Esophagus muscularis mucosa (tissue), 4 donors: ENCODE measurements around the gene LRRC75A. TPM values are rescaled to one million over a fixed set of nuclear protein-coding genes. Genes with fewer than 3 reads are reported as not detected.
"Not testable (repeated sequence)": the region's sequence is repeated elsewhere in the genome, so short reads cannot be mapped to it uniquely, and the experiment has no call there.

Experiments used
- DNase-seq: peaks from one replicate; pipeline ENCODE4 v3.0.0-alpha.2; 2017; ENCODE audit errors: extremely low spot score
- H3K27ac ChIP-seq, 4 donors: fragments of 200-600 bp; sonication (generic); replicated peaks in 1 of 4; 1 replicate in 3 of 4; 2 replicates in 1 of 4; pipeline ENCODE4 v1.5.1; 2016 to 2019; ENCODE audit warnings: mild to moderate bottlenecking in 1 of 4
- H3K27me3 ChIP-seq, 4 donors: fragments of 200-600 bp; sonication (generic); one replicate each; pipeline versions ENCODE4 v1.5.1 to v1.6.0; 2016 to 2019
- H3K36me3 ChIP-seq, 4 donors: fragments of 200-600 bp; sonication (generic); one replicate each; pipeline ENCODE4 v1.5.1; 2016 to 2019
- H3K4me1 ChIP-seq, 4 donors: fragments of 200-600 bp; sonication (generic); one replicate each; pipeline ENCODE4 v1.5.1; 2016 to 2019
- H3K4me3 ChIP-seq, 4 donors: fragments of 200-600 bp; sonication (generic); 1 replicate in 2 of 4; 2 replicates in 2 of 4; pipeline ENCODE4 v1.5.1; 2016 to 2019; ENCODE audit warnings: mild to moderate bottlenecking in 4 of 4, moderate library complexity in 1 of 4
- H3K9me3 ChIP-seq, 4 donors: fragments of 200-600 bp; sonication (generic); 1 replicate in 3 of 4; 2 replicates in 1 of 4; pipeline ENCODE4 v1.5.1; 2016 to 2019
- EP300 ChIP-seq: sonication (generic); formaldehyde crosslinking; IDR thresholded peaks from one replicate; pipeline ENCODE4 v1.6.1; 2017; ENCODE audit warnings: antibody characterized with exemption
- POLR2A ChIP-seq: fragments of 450-650 bp; IDR thresholded peaks from one replicate; pipeline ENCODE4 v1.6.1; 2017; ENCODE audit warnings: antibody characterized with exemption, moderate library complexity, mild to moderate bottlenecking, low read depth
- POLR2AphosphoS5 ChIP-seq, 2 donors: sonication (generic); formaldehyde crosslinking; IDR thresholded peaks; one replicate each; pipeline ENCODE4 v1.6.1; 2017; ENCODE audit warnings: antibody characterized with exemption in 2 of 2
- WGBS: methylation state at CpG from one replicate; pipeline ENCODE4 v1.1.5; 2018; 5-methylcytosine and 5-hydroxymethylcytosine counted together
- intact Hi-C: fragments of 100-400 bp; cut with DNase I; formaldehyde crosslinking; loops from one replicate; pipeline ENCODE4 v1.15.1; 2023
- total RNA-seq, 4 donors: library from RNA; depleted of rRNA; stranded (reverse); fragments of >200 nt; gene quantifications; one replicate each; pipeline versions ENCODE4 v1.1.0 to v1.2.1, GENCODE V29; 2016
- TF ChIP-seq, protein P1 (sequence below), 3 experiments: fragments of 200-600 bp in 2 of 3; fragments of 450-650 bp in 1 of 3; sonication (generic) in 2 of 3; IDR thresholded peaks; one replicate each; pipeline ENCODE4 v1.5.1; 2017 to 2019; ENCODE audit warnings: antibody characterized with exemption in 3 of 3, mild to moderate bottlenecking in 2 of 3, moderate library complexity in 1 of 3

LRRC75A gene
- total RNA-seq, 4 donors from 2014 or later, result 0.83 to 3.5 (median 2.0) TPM

DNA sequence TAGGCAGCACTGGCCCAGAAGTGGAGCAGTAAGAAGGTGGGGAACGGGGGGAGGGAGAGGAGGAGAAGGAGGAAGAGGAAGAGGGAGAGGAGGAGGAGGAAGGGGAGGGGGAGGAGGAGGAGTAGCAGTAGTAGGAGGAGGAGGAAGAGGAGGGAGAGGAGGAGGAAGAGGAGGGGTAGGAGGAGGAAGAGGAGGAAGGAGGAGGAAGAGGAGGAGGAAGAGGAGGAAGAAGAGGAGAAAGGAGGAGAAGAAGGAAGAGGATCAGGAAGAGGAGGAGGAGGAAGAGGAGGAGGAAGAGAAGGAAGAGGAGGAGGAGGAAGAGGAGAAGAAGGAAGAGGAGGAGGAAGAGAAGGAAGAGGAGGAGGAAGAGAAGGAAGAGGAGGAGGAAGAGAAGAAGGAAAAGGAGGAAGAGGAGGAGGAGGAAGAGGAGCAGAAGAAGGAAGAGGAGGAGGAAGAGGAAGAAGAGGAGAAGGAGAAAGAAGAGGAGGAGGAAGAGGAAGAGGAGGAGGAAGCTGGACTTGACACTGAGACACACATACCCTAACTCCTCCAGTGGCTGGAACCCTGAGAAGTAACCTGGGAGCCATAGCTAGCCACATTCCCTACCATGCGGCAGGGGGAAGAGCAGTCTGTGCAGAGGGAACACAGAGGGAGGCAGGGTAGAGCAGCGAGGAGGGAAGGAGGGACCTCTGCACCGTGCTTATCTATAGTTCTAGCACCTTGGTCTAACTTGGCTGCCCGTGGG is 35.8 kb downstream of the LRRC75A start:
- H3K4me3 ChIP-seq, result no peak overlapping the region
- no peaks in the 10 kb centered on the region for H3K9me3 ChIP-seq
- intact Hi-C loops, result no loop called here
- H3K4me1 ChIP-seq, result peaks cover 4 to 10% (median 8%) of the 10 kb centered on the region in 4 donors
- TF ChIP-seq, protein P1, sequence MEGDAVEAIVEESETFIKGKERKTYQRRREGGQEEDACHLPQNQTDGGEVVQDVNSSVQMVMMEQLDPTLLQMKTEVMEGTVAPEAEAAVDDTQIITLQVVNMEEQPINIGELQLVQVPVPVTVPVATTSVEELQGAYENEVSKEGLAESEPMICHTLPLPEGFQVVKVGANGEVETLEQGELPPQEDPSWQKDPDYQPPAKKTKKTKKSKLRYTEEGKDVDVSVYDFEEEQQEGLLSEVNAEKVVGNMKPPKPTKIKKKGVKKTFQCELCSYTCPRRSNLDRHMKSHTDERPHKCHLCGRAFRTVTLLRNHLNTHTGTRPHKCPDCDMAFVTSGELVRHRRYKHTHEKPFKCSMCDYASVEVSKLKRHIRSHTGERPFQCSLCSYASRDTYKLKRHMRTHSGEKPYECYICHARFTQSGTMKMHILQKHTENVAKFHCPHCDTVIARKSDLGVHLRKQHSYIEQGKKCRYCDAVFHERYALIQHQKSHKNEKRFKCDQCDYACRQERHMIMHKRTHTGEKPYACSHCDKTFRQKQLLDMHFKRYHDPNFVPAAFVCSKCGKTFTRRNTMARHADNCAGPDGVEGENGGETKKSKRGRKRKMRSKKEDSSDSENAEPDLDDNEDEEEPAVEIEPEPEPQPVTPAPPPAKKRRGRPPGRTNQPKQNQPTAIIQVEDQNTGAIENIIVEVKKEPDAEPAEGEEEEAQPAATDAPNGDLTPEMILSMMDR (IDR thresholded peaks at IDR 0.05), result no peak
- TF ChIP-seq EP300, result no peak
- TF ChIP-seq POLR2A, result no peak
- TF ChIP-seq POLR2AphosphoS5 (IDR thresholded peaks at IDR 0.05), result no peak
- 88% methylated on average over 5 of the region's 5 CpGs for WGBS
- H3K36me3 ChIP-seq, result peaks cover 0 to 5% (median 4%) of the 10 kb centered on the region in 4 donors
- no peaks in the 10 kb centered on the region for H3K27me3 ChIP-seq
- H3K27ac ChIP-seq, result no peak overlapping the region
- DNase-seq, result no peak

DNA sequence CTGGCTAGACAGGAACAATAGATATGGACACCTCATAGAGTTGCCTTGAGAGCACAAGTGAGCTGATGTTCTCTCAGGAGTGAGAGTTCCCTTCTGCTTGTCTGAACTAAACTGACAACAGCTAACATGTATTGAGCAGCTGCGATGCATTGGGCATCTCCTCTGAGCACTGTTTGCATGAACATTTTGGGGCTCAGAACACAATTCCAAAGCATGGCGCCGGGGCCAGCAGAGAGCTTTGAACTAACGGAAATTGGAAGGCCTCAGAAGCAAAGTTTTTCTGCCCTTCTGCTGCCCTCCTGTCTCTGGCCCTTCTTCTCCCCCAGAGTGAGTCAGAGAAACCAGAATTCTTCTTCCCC is 38.5 kb downstream of the LRRC75A start:
- no peak for TF ChIP-seq EP300
- no peak for TF ChIP-seq POLR2A
- TF ChIP-seq POLR2AphosphoS5 (IDR thresholded peaks at IDR 0.05), result no peak
- intact Hi-C loops, result no loop called here
- Histone ChIP-seq H3K9me3 (no peaks in the 10 kb centered on the region), H3K27ac (no peak overlapping the region), H3K27me3 (no peaks in the 10 kb centered on the region), H3K4me1 (peaks cover 0 to 10% (median 7%) of the 10 kb centered on the region in 4 donors), H3K4me3 (no peak overlapping the region), H3K36me3 (peaks cover 5 to 16% (median 10%) of the 10 kb centered on the region in 4 donors)
- 80% methylated on average over 4 of the region's 4 CpGs for WGBS
- no peak for DNase-seq

DNA sequence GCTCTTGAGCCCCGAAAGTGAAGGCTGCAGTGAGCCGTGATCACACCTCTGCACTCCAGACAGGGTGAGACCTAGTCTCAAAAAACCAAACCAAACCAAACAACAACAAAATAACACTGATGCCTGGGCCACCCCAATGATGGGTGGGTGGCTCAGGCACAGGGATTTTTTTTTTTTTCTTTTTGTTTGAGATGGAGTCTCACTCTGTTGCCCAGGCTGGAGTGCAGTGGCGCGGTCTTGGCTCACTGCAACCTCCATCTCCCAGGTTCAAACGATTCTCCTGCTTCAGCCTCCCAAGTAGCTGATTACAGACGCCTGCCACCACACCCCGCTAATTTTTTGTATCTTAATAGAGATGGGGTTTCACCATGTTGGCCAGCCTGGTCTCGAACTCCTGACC is 39.7 kb downstream of the LRRC75A start:
- WGBS, result 79% methylated on average over 8 of the region's 8 CpGs

DNA sequence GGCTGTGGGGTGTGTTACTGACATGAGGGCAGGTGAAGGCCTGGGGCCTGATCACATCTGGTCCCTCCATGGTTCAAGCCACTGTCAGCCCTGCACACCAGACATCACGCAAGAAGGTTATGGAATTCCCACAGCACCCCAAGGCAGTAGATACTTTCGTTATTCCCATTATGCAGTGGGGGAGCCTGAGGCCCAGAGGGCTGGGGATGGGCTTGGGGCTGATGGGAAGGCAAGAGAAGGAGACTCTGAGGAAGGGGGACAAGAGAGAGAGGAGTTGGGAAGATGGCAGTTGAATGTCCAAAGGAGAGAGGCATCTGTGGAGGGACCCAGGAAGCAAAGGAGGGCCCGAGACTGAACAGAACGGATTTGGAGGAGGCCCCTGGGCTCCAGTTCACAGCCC is 42.0 kb downstream of the LRRC75A start:
- H3K4me1 ChIP-seq, result peaks cover 7 to 19% (median 18%) of the 10 kb centered on the region in 4 donors
- TF ChIP-seq, protein P1 (IDR thresholded peaks at IDR 0.05), result no peak
- no peak for TF ChIP-seq POLR2A
- no peak overlapping the region for H3K27ac ChIP-seq
- H3K27me3 ChIP-seq, result no peaks in the 10 kb centered on the region
- H3K36me3 ChIP-seq, result peaks cover 5 to 42% (median 40%) of the 10 kb centered on the region in 4 donors
- DNase-seq, result no peak
- no peaks in the 10 kb centered on the region for H3K9me3 ChIP-seq
- intact Hi-C loops, result no loop called here
- no peak overlapping the region for H3K4me3 ChIP-seq
- 95% methylated on average over 4 of the region's 4 CpGs for WGBS

More for the DNA sequence above, 39.7 kb downstream of the LRRC75A start:
- H3K27ac ChIP-seq, DNase-seq, H3K4me1 ChIP-seq, H3K27me3 ChIP-seq, intact Hi-C loops, H3K4me3 ChIP-seq, H3K9me3 ChIP-seq: not testable (repeated sequence)
- H3K36me3 ChIP-seq, result peaks cover 5 to 28% (median 21%) of the 10 kb centered on the region in 4 donors

DNA sequence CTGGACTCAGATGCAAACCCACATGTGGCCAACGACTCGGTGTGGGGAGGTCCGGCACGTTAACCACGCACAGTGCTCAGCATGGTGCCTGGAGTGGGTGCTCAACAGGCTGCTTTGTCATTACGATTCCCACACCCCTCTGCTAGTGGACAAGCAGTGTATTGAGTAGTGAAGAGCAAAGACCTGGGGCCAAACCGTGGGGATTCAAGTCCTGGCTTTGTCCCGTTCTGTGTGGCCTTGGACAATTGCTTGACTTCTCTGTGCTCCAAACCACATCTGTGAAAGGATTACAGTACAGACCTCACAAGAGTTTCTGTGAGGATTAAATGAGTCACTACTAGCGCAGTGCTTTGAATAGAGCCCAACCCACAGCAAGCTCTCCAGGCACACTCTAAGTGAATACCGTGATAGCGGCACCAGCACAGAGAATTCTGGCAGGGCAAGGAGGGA is 42.8 kb downstream of the LRRC75A start:
- Histone ChIP-seq H3K27me3 (no peaks in the 10 kb centered on the region), H3K27ac (no peak overlapping the region), H3K36me3 (peaks cover 5 to 48% (median 47%) of the 10 kb centered on the region in 4 donors), H3K4me3 (no peak overlapping the region), H3K4me1 (peaks cover 12 to 27% (median 24%) of the 10 kb centered on the region in 4 donors), H3K9me3 (no peaks in the 10 kb centered on the region)
- TF ChIP-seq, protein P1 (IDR thresholded peaks at IDR 0.05), result no peak
- TF ChIP-seq POLR2A, result no peak
- no peak for TF ChIP-seq EP300
- no peak for TF ChIP-seq POLR2AphosphoS5 (IDR thresholded peaks at IDR 0.05)
- DNase-seq, result no peak
- intact Hi-C loops, result no loop called here
- 88% methylated on average over 10 of the region's 11 CpGs for WGBS

DNA sequence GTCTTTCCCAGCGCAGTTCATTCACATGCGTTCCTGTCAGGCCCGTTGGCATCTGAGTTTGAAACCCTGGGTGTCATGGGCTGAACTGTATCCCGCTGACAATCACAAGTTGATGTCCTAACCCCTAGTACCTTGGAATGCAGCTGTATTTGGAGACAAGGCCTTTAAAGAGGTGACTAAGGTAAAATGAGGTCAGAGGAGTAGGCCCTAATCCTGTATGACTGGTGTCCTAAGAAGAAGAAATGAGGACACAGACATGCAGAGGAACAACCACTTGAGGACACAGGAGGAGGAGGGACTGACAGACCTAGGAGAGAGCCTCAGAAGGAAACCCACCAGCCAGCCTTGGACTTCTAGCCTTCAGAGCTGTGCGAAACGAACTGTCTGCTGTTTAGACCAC is 43.5 kb downstream of the LRRC75A start:
- H3K27me3 ChIP-seq, result no peaks in the 10 kb centered on the region
- H3K27ac ChIP-seq, result no peak overlapping the region
- TF ChIP-seq, protein P1 (IDR thresholded peaks at IDR 0.05), result no peak
- TF ChIP-seq POLR2AphosphoS5 (IDR thresholded peaks at IDR 0.05) (no peak), POLR2A (no peak), EP300 (no peak)
- DNase-seq, result no peak
- 92% methylated on average over 6 of the region's 6 CpGs for WGBS
- H3K9me3 ChIP-seq, result no peaks in the 10 kb centered on the region
- peaks cover 16 to 32% (median 30%) of the 10 kb centered on the region in 4 donors for H3K4me1 ChIP-seq
- intact Hi-C loops, result no loop called here
- no peak overlapping the region for H3K4me3 ChIP-seq
- H3K36me3 ChIP-seq, result peaks cover 9 to 55% (median 53%) of the 10 kb centered on the region in 4 donors
